Panc1 (cell line): Measurements from ENCODE around the gene JMJD1C.

Experiments used
- CTCF ChIP-seq: fragments of 450-650 bp; IDR thresholded peaks from 2 replicates; pipeline ENCODE4 v1.5.1; 2017; ENCODE audit warnings: mild to moderate bottlenecking
- POLR2AphosphoS5 ChIP-seq: IDR thresholded peaks from 2 replicates; pipeline ENCODE4 v1.6.1; 2012; ENCODE audit warnings: mild to moderate bottlenecking, low read depth, low read length, moderate library complexity
- REST ChIP-seq, 2 experiments: IDR thresholded peaks; 2 replicates each; pipeline ENCODE4 v1.6.1; 2011 to 2012; ENCODE audit warnings: low read depth in 2 of 2, control low read depth in 1 of 2, low read length in 1 of 2, mild to moderate bottlenecking in 1 of 2, moderate library complexity in 1 of 2; ENCODE audit not compliant: insufficient read depth in 1 of 2

- TF ChIP-seq CTCF (no peak), REST (IDR thresholded peaks at IDR 0.05; ENCODE audit: insufficient read depth in 1 of 2, low read depth in 2 of 2, low read length in 1 of 2) (no peak), POLR2AphosphoS5 (no peak)
Measured at GRCh38 chr10:63415640-63416244, 50.0 kb downstream of the JMJD1C start.
